ENCODE results near the gene ABCA4.

- TF ChIP-seq POLR2A (IDR thresholded peaks at IDR 0.05; ENCODE audit: control extremely low read depth in 1 of 2, low read depth in 2 of 2, low read length in 2 of 2) (no peak), POLR2AphosphoS5 (IDR thresholded peaks at IDR 0.05; ENCODE audit: low read depth, low read length) (no peak), YY1 (IDR thresholded peaks at IDR 0.05; ENCODE audit: low read depth, low read length) (no peak), RNF2 (IDR thresholded peaks at IDR 0.05; ENCODE audit: borderline replicate concordance, low read depth, low read length, missing control alignments, poor library complexity, severe bottlenecking) (no peak)
These were observed 34.0 kb upstream of the ABCA4 start for GRCh38 chr1:94154989-94155388.
